Measurements from ENCODE around the gene FRRS1. TPM values are rescaled to one million over a fixed set of nuclear protein-coding genes. Genes with fewer than 3 reads are reported as not detected.

Gene FRRS1
- total RNA-seq, 4 donors from 2014 or later: 10.4 to 12.9 (median 11.3) TPM

DNA sequence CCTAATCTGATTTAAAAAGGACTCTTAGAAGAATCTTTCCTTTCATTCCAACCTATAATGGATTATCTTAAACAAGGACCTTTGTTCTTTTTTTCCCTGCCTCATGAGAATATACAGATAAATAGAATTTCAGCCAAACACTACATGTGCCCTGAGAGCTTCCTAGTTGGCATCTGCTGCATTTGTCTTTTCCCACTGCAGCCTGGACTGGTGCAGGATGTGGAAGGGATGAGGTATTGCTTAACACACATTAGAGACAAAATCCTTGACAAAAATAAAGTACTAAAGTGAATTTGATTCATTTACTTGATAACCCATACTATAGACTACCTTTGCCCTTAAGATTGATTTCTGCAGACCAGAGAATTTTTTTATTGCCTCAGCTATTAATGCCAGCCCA is 61.0 kb downstream of the FRRS1 start:
- Histone ChIP-seq H3K4me1 (peaks cover 0 to 4% of the 10 kb centered on the region in 2 donors), H3K4me3 (replicated peaks in 1 of 3) (no peak overlapping the region), H3K27ac (no peak overlapping the region), H3K36me3 (no peaks in the 10 kb centered on the region), H3K27me3 (no peaks in the 10 kb centered on the region), H3K9me3 (no peaks in the 10 kb centered on the region)
- no peak for DNase-seq
- intact Hi-C loops (cut with DNase I): loop anchor here (5.0 to 10.0 kb wide), 2 partner anchors 211 to 528 kb away; no protein-coding TSS in a partner anchor
- TF ChIP-seq, protein P1, sequence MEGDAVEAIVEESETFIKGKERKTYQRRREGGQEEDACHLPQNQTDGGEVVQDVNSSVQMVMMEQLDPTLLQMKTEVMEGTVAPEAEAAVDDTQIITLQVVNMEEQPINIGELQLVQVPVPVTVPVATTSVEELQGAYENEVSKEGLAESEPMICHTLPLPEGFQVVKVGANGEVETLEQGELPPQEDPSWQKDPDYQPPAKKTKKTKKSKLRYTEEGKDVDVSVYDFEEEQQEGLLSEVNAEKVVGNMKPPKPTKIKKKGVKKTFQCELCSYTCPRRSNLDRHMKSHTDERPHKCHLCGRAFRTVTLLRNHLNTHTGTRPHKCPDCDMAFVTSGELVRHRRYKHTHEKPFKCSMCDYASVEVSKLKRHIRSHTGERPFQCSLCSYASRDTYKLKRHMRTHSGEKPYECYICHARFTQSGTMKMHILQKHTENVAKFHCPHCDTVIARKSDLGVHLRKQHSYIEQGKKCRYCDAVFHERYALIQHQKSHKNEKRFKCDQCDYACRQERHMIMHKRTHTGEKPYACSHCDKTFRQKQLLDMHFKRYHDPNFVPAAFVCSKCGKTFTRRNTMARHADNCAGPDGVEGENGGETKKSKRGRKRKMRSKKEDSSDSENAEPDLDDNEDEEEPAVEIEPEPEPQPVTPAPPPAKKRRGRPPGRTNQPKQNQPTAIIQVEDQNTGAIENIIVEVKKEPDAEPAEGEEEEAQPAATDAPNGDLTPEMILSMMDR (IDR thresholded peaks at IDR 0.05): no peak
- no peak for TF ChIP-seq POLR2A (IDR thresholded peaks at IDR 0.05)

DNA sequence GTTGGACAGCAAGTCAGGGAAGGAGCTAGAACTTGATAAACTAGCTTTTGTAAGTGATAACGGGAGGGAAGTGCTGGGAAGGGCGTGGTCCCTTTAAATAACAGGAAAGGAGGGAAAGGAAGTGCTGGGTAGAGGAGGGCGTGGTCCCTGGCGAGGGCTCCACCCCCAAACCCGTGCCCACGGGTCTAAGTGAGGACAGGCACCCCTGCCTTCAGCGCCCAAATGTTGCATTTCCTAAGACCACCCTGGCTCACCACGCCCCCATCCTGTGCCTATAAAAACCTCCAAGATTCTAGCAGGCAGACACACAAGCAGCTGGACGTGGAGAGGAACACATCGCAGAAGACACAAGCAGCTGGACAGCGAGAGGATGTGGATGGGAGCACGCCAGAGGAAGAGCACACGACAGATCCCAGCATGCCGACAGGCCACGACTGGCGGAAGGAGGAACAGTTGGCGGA is 62.0 kb downstream of the FRRS1 start:
- H3K4me1 ChIP-seq: peaks cover 0 to 4% of the 10 kb centered on the region in 2 donors
- H3K9me3 ChIP-seq: no peaks in the 10 kb centered on the region
- 77 to 82% methylated on average over 17 of the region's 17 CpGs for WGBS, 2 donors
- DNase-seq: no peak
- no peak overlapping the region for H3K27ac ChIP-seq
- no peak overlapping the region for H3K4me3 ChIP-seq (replicated peaks in 1 of 3)
- TF ChIP-seq POLR2A (IDR thresholded peaks at IDR 0.05): no peak
- TF ChIP-seq, protein P1 (IDR thresholded peaks at IDR 0.05): no peak
- H3K27me3 ChIP-seq: no peaks in the 10 kb centered on the region
- no peaks in the 10 kb centered on the region for H3K36me3 ChIP-seq
- intact Hi-C loops (cut with DNase I): loop anchor here (10.0 kb wide), 1 partner anchor 210 kb away; no protein-coding TSS in a partner anchor

DNA sequence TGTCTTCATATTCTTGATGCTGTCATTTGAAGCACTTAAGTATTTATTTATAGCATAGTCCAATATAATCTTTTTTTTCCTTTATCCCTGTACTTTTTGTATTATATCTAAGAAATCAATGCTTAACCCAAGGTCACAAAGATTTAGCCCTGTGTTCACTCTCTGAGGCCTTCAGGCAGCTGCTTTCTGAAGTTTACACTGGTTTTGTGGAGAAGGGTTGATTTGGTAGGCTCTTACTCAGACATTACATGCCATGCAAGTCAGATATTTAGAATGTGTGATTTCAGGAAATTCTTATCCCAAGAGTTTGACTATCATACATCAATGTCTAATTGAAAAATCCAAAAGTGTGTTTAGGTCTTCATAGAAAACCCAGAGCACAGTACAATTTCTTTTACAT is 64.2 kb downstream of the FRRS1 start:
- no peak for TF ChIP-seq POLR2A (IDR thresholded peaks at IDR 0.05)
- TF ChIP-seq, protein P1 (IDR thresholded peaks at IDR 0.05): no peak
- DNase-seq: no peak
- intact Hi-C loops (cut with DNase I): loop anchor here (10.0 kb wide), 1 partner anchor 207 kb away; no protein-coding TSS in a partner anchor
- H3K9me3 ChIP-seq: no peaks in the 10 kb centered on the region
- H3K4me3 ChIP-seq (replicated peaks in 1 of 3): no peak overlapping the region
- H3K27ac ChIP-seq: no peak overlapping the region
- no peaks in the 10 kb centered on the region for H3K36me3 ChIP-seq
- no peaks in the 10 kb centered on the region for H3K27me3 ChIP-seq
- peaks cover 0 to 4% of the 10 kb centered on the region in 2 donors for H3K4me1 ChIP-seq

DNA sequence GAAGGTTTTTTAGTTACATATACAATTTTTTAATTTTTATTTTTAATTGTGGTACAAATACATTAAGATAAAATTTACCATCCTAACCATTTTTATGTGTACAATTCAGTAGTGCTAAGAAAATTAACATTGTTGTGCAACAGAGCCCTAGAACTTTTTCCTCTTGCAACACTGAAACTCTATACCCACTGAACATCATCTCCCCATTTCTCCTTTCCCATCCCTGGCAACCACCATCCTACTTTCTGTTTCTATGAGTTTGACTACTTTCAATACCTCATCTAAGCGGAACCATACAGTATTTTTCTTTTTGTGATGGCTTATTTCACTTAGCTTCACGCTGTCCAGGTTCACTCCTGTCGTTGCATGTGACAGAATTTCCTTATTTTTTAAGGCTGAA is 66.4 kb downstream of the FRRS1 start:
- TF ChIP-seq, protein P1 (IDR thresholded peaks at IDR 0.05): no peak
- no peak for TF ChIP-seq POLR2A (IDR thresholded peaks at IDR 0.05)
- 93 to 94% methylated on average over 3 of the region's 3 CpGs for WGBS, 2 donors
- no peaks in the 10 kb centered on the region for H3K9me3 ChIP-seq
- intact Hi-C loops (cut with DNase I): loop anchor here (10.0 kb wide), 1 partner anchor 205 kb away; no protein-coding TSS in a partner anchor
- no peaks in the 10 kb centered on the region for H3K36me3 ChIP-seq
- peaks cover 0 to 1% of the 10 kb centered on the region in 2 donors for H3K4me1 ChIP-seq
- DNase-seq: no peak
- H3K4me3 ChIP-seq (replicated peaks in 1 of 3): no peak overlapping the region
- no peak overlapping the region for H3K27ac ChIP-seq
- no peaks in the 10 kb centered on the region for H3K27me3 ChIP-seq

DNA sequence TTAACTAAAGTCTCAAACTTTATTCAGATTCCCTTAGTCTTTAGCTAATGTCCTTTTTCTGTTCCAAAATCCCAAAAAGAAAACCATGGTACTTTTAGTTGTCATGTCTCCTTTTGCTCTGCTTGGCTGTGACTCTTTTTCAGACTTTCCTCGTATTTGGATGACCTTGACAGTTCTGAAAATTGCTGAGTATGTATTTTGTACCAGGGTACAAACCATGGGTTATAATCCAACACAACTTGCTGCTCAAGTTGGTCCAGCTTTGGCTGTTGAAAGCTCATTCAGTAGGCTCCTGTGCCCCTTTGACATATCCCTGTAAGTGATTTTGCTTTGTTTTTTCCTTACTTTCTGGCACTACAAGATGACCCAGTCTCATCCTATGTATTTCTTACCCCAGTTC is 68.9 kb downstream of the FRRS1 start:
- no peaks in the 10 kb centered on the region for H3K36me3 ChIP-seq
- no peak for TF ChIP-seq POLR2A (IDR thresholded peaks at IDR 0.05)
- TF ChIP-seq, protein P1 (IDR thresholded peaks at IDR 0.05): no peak
- no peaks in the 10 kb centered on the region for H3K27me3 ChIP-seq
- DNase-seq: no peak
- no peaks in the 10 kb centered on the region for H3K9me3 ChIP-seq
- intact Hi-C loops (cut with DNase I): no loop called here
- no peak overlapping the region for H3K4me3 ChIP-seq (replicated peaks in 1 of 3)
- no peak overlapping the region for H3K27ac ChIP-seq
- no peaks in the 10 kb centered on the region for H3K4me1 ChIP-seq
- 72 to 83% methylated on average over 1 of the region's 1 CpG for WGBS, 2 donors
